Central memory CD8-positive, alpha-beta T cell (primary cell): Measurements from ENCODE around the gene CTCF.
A peak's percentile ranks its signal among the peaks of the same experiment; 100 is the strongest.

Experiments used
- ATAC-seq: fragments of 150-1000 bp; cut with Tn5 transposase; replicated peaks from 2 replicates; pipeline ENCODE4 v1.10.0; 2022; ENCODE audit warnings: mild to moderate bottlenecking, moderate FRiP score, moderate number of reproducible peaks; ENCODE audit not compliant: poor library complexity, severe bottlenecking; ENCODE audit errors: extremely low read depth
- DNase-seq, 2 donors: peaks; one replicate each; pipeline ENCODE4 v3.0.0; 2021; ENCODE audit warnings: low spot score in 2 of 2
- H3K27ac Mint-ChIP-seq: one replicate; pipeline ENCODE4 v1.8.0; 2022; ENCODE audit warnings: low read depth, mild to moderate bottlenecking, moderate library complexity, mixed read lengths
- H3K27me3 Mint-ChIP-seq: one replicate; pipeline ENCODE4 v1.8.0; 2022; ENCODE audit warnings: mixed read lengths
- H3K36me3 Mint-ChIP-seq: one replicate; pipeline ENCODE4 v1.8.0; 2022; ENCODE audit warnings: mild to moderate bottlenecking, moderate library complexity, mixed read lengths; ENCODE audit not compliant: insufficient read depth
- H3K4me1 Mint-ChIP-seq: one replicate; pipeline ENCODE4 v1.8.0; 2022; ENCODE audit warnings: mixed read lengths
- H3K4me3 Mint-ChIP-seq: one replicate; pipeline ENCODE4 v1.8.0; 2022; ENCODE audit warnings: mild to moderate bottlenecking, moderate library complexity, mixed read lengths
- H3K9me3 Mint-ChIP-seq: one replicate; pipeline ENCODE4 v1.8.0; 2022; ENCODE audit warnings: mixed read lengths

CTCF gene

GRCh38 chr16:67546761-67547422 lies 15.4 kb upstream of the CTCF start:
- peaks cover 25% of the 10 kb centered on the region for H3K36me3 Mint-ChIP-seq
- ATAC-seq (peak; percentile 39), DNase-seq (peak; percentile 52 to 65)
- peak overlapping the region; percentile 64 for H3K27ac Mint-ChIP-seq
- peak overlapping the region; percentile 59 for H3K4me3 Mint-ChIP-seq
- no peaks in the 10 kb centered on the region for H3K27me3 Mint-ChIP-seq
- H3K9me3 Mint-ChIP-seq = no peaks in the 10 kb centered on the region
- H3K4me1 Mint-ChIP-seq = peaks cover 49% of the 10 kb centered on the region

DNA sequence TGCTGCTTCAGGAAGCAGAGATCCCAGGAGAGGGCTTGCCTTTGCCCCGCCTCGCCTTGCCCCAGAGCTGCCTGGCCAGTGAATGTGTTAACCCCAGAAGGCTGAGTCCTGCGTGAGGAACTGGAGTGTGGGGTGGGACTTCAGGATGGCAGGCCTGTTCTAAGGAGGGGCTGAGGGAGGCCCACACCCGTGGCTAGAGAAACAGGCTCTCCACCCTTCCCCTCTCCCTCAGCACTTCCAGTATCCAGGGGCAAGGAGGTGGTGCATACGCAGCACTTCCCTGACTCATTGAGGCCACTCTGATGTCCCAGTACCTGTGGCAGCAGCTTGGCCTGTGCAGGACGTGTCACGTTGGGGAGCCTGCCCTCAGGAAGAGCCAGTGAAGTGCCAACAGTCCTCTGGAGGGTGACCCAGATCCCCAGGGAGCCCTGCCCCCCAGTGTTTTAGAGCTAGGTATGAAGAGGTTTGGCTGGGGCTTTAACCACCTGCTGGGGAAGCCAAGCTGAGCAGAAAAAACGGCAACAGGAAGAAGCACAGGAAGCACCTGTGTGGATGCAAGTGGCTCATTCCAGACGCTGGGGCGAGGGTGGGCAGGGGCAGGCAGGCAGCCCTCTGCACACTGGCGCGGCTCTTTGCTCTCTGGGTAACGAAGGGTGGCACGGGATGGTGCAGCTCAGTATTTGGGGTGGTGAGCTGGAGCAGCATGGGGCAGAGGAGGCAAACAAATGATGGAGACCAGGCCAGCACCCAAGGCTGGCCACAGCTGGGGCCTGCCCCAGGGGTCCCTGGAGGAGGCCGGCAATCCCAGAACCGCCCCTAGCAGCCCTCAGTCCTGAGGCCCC lies 14.7 kb upstream of the CTCF start:
- no peaks in the 10 kb centered on the region for H3K9me3 Mint-ChIP-seq
- H3K27ac Mint-ChIP-seq = peak overlapping the region; percentile 64
- DNase-seq (no peak), ATAC-seq (peak; percentile 44)
- peaks cover 20% of the 10 kb centered on the region for H3K36me3 Mint-ChIP-seq
- peak overlapping the region; percentile 59 for H3K4me3 Mint-ChIP-seq
- peaks cover 49% of the 10 kb centered on the region for H3K4me1 Mint-ChIP-seq
- no peaks in the 10 kb centered on the region for H3K27me3 Mint-ChIP-seq

DNA sequence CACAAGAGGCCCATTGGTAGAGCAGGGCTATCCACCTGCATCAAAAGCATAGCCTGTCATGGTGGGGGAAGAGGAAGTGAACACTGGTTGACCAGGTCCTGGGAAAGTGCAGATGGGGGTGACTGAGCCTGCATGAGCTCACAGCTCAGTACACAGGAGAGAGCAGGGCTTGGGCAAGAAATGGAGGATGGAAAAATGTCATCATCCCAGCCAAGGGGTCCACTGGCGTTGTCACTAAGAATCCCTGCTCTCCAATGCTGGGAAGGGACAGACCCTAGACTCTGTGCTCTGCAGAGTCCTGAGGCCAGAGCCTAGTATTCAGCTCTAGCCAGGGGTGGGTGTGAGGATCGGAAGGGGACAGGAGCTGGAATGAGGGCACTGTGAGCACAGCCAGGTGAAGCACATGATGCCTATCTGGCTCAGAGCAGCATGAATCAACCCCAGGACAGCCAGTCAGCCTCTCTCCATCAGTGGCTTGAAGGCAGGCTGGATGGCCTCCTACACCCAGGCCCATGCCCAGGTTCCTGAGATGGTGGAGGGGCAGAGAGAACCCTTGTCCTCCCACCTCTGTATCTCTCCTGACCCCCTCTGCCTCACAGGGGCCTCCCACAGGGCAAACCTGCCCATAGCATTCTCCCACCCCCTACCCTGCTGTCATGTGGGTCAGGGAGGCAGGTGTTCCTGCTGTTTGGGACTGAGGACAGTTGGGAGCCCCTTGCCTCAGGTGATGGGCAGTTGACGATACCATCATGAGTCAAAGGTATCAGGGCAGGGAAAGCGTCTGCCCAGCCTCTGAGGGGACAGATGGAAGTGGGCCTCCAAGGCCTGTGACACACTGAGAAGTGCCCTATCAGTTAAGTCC lies 13.8 kb upstream of the CTCF start:
- DNase-seq (no peak), ATAC-seq (no peak)
- Mint-ChIP-seq H3K4me3 (peak overlapping the region; percentile 59), H3K27ac (peak overlapping the region; percentile 64), H3K4me1 (peaks cover 41% of the 10 kb centered on the region), H3K9me3 (no peaks in the 10 kb centered on the region), H3K36me3 (peaks cover 17% of the 10 kb centered on the region), H3K27me3 (no peaks in the 10 kb centered on the region)

GRCh38 chr16:67549240-67549639 lies 13.1 kb upstream of the CTCF start:
- Mint-ChIP-seq H3K4me1 (peaks cover 35% of the 10 kb centered on the region), H3K36me3 (peaks cover 10% of the 10 kb centered on the region), H3K9me3 (no peaks in the 10 kb centered on the region), H3K4me3 (no peak overlapping the region), H3K27me3 (no peaks in the 10 kb centered on the region), H3K27ac (no peak overlapping the region)
- no peak for DNase-seq
- ATAC-seq = no peak

DNA sequence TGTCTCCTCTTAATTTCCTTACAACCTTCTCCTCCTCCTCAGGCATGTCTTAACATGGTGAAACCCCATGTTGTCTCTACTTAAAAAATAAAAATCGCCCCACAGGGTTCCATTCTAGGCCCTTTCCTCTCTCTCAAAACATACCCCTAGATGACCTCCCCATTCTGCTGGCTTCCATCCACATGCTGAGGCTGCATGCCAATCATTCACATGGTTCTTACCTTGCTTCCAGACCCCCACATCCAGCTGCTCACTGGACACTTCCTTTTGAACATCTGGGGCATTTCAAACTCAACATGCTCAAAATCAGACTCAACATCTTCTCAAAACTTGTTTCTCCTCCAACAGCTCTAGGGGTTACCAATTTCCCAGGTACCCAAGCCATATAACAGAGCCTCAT lies 12.4 kb upstream of the CTCF start:
- peaks cover 35% of the 10 kb centered on the region for H3K4me1 Mint-ChIP-seq

GRCh38 chr16:67551091-67551490 lies 11.2 kb upstream of the CTCF start:
- Mint-ChIP-seq H3K9me3 (no peaks in the 10 kb centered on the region), H3K27me3 (no peaks in the 10 kb centered on the region), H3K27ac (no peak overlapping the region), H3K4me3 (no peak overlapping the region), H3K36me3 (peaks cover 11% of the 10 kb centered on the region), H3K4me1 (peaks cover 41% of the 10 kb centered on the region)
- DNase-seq (no peak), ATAC-seq (no peak)

More for the DNA sequence above, 12.4 kb upstream of the CTCF start:
- Mint-ChIP-seq H3K27me3 (no peaks in the 10 kb centered on the region), H3K27ac (peak overlapping the region; percentile 48), H3K36me3 (peaks cover 11% of the 10 kb centered on the region), H3K4me3 (no peak overlapping the region), H3K9me3 (no peaks in the 10 kb centered on the region)
- ATAC-seq (no peak), DNase-seq (no peak)

DNA sequence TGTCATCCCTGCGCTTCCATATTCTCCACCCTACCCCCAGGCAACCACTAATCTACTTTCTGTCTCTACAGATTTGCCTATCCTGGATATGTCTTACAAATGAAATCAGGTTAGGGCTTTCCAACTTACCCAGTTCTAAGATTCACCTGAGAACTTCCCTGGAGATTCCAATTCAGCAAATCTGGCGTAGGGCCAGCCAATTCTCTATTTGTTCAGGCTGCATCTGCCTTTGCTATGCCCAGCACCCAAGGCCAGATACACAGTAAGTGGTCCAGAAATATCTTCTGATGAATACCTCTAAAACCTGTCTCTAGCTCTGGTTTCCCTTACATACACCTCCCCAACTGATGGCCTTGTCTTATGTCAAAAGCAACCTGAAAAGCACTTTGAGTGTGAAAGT lies 10.4 kb upstream of the CTCF start:
- ATAC-seq (no peak), DNase-seq (no peak)
- Mint-ChIP-seq H3K4me1 (peaks cover 40% of the 10 kb centered on the region), H3K27me3 (no peaks in the 10 kb centered on the region), H3K9me3 (no peaks in the 10 kb centered on the region), H3K36me3 (peaks cover 6% of the 10 kb centered on the region), H3K27ac (no peak overlapping the region), H3K4me3 (no peak overlapping the region)

GRCh38 chr16:67552476-67552875 lies 9.8 kb upstream of the CTCF start:
- H3K27ac Mint-ChIP-seq = no peak overlapping the region
- no peak overlapping the region for H3K4me3 Mint-ChIP-seq
- DNase-seq (no peak), ATAC-seq (no peak)
- peaks cover 36% of the 10 kb centered on the region for H3K4me1 Mint-ChIP-seq
- no peaks in the 10 kb centered on the region for H3K9me3 Mint-ChIP-seq
- no peaks in the 10 kb centered on the region for H3K27me3 Mint-ChIP-seq
- H3K36me3 Mint-ChIP-seq = peaks cover 4% of the 10 kb centered on the region

- Mint-ChIP-seq H3K4me3 (peak overlapping the region; percentile 51), H3K27ac (peak overlapping the region; percentile 90), H3K9me3 (no peaks in the 10 kb centered on the region), H3K4me1 (peaks cover 30% of the 10 kb centered on the region), H3K36me3 (peaks cover 11% of the 10 kb centered on the region), H3K27me3 (no peaks in the 10 kb centered on the region)
- no peak for DNase-seq
- ATAC-seq = peak; percentile 97
These were observed 6.5 kb upstream of the CTCF start for GRCh38 chr16:67555795-67556212.

DNA sequence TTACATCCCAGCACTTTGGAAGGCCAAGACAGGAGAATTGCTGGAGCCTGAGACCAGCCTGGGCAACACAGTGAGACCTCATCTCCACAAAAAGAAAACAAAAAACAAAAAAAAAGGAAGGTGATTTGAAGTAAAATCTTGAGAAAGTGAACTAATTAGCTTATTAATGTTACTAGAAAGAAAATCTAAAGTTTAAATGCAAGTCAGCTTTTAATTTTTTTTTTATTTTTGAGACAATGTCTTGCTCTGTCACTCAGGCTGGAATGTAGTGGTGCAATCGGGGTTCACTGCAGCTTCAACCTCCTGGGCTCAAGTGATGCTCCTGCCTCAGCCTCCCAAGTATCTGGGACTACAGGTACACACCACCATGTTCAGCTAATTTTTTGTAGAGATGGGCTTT lies 3.5 kb upstream of the CTCF start:
- H3K4me1 Mint-ChIP-seq = peaks cover 27% of the 10 kb centered on the region
- DNase-seq (no peak), ATAC-seq (no peak)
- peaks cover 20% of the 10 kb centered on the region for H3K36me3 Mint-ChIP-seq
- H3K4me3 Mint-ChIP-seq = no peak overlapping the region
- no peaks in the 10 kb centered on the region for H3K27me3 Mint-ChIP-seq
- H3K9me3 Mint-ChIP-seq = no peaks in the 10 kb centered on the region
- no peak overlapping the region for H3K27ac Mint-ChIP-seq

DNA sequence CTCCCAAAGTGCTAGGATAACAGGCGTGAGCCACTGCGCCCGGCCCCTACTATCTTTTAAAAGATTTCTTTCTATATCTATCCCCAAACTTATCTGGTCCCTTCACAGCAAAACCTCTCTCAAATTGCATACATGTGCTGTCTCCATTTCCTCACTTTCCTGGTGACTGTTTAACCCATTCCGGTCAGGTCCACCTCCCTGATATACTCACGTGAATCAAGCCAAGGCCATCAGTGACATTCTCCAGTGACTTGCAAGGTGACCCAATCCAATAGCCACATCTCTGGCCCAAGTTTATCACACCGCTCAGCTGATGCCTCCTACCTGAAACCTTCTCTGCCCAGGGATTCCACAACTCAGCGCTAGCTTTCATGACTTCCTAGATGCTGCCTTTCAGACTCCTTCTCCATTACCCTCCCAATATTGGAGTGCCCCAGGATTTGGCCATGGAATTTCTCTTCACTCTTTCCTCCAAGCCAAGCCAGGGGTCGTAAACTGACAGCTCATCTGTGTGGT lies 1.4 kb upstream of the CTCF start:
- H3K27ac Mint-ChIP-seq = peak overlapping the region; percentile 92
- no peak for DNase-seq
- peaks cover 34% of the 10 kb centered on the region for H3K4me1 Mint-ChIP-seq
- H3K4me3 Mint-ChIP-seq = peak overlapping the region; percentile 90
- no peaks in the 10 kb centered on the region for H3K27me3 Mint-ChIP-seq
- H3K36me3 Mint-ChIP-seq = peaks cover 18% of the 10 kb centered on the region
- ATAC-seq = no peak
- no peaks in the 10 kb centered on the region for H3K9me3 Mint-ChIP-seq

- Mint-ChIP-seq H3K27ac (peak overlapping the region; percentile 92), H3K9me3 (no peaks in the 10 kb centered on the region), H3K4me3 (peak overlapping the region; percentile 90), H3K4me1 (peaks cover 28% of the 10 kb centered on the region), H3K36me3 (peaks cover 18% of the 10 kb centered on the region), H3K27me3 (no peaks in the 10 kb centered on the region)
- ATAC-seq (no peak), DNase-seq (no peak)
These were observed 864 bp upstream of the CTCF start for GRCh38 chr16:67561501-67561823.
